ENCODE data around the gene IL1RN. TPM values are rescaled to one million over a fixed set of nuclear protein-coding genes. Genes with fewer than 3 reads are reported as not detected.

IL1RN gene
- total RNA-seq, 1 donor from 2014 or later, result 0.89 TPM

DNA sequence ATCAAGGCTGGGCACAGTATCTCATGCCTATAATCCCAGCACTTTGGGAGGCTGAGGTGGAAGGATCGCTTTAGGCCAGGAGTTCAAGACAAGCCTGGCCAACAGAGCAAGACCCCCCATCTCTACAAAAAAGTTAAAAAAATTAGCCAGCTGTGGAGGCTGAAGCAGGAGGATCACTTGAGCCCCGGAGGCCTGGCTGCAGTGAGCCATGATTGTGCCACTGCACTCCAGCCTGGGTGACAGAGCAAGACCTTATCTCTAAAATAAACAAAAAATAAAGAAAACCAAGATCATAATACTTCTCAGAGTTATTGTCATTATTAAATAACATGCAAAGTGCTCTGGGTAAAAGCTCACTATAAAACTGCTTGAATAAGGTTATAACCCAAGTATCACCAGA lies 14.9 kb downstream of the IL1RN start:
- ATAC-seq (no peak), DNase-seq (ENCODE audit: missing footprints) (no peak)
- intact Hi-C loops (cut with DNase I), result no loop called here

DNA sequence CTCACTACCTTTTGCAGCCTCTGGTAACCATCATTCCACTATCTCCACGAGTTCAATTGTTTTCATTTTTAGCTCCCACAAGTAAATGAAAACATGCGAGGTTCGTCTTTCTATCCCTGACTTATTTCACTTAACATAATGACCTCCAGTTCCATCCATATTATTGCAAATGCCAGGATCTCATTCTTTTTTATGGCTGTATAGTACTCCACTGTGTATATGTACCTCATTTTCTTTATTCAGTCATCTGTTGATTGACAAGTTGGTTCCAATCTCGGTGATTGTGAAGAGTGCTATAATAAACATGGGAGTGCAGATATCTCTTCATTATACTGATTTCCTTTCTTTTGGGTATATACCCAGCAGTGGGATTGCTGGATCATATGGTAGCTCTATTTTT lies 16.9 kb downstream of the IL1RN start:
- no peak for DNase-seq (ENCODE audit: missing footprints)
- intact Hi-C loops (cut with DNase I), result no loop called here
- no peak for ATAC-seq

DNA sequence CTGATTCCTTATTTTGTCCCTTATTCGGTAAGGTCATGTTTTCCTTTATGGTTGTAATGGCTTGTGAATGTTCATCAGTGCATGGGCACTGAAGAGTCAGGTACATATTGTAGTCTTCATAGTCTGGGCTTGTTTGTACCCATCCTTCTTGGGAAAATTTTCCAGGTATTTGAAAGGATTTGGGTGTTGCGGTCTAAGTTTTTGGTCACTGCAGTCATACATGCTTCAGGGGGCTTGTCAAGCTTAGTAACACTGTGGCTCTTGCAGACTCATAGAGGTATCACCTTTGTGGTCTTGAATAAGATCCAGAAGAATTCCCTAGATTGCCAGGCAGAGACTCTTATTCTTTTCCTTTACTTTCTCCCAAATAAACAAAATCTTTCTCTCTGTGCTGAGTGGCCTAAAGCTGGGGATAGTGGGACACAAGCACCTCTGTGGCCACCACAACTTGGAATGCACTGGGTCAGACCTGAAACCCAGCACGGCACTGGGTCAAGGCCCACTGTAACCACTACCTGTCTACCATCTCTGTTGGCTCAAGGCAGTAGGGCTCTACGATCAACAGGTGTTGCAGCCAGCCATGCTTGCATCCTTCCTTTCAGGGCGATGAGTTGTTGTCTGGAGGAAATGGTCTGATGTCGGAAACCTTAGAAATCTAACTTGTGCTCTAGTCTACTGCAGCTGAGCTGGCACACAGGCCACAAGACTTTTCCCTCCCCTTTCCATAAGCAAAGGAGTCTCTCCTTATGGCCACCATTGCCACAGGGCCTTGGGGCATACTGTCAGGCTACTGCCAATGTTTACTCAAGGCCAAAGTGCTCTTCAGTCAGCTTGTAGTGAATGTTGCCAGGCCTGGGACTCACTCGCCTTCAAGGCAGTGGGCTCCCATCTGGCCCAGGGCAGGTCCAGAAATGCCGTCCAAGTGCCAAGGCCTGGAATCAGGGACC lies 21.5 kb downstream of the IL1RN start:
- no peak for DNase-seq (ENCODE audit: missing footprints)
- intact Hi-C loops (cut with DNase I), result no loop called here
- no peak for ATAC-seq

DNA sequence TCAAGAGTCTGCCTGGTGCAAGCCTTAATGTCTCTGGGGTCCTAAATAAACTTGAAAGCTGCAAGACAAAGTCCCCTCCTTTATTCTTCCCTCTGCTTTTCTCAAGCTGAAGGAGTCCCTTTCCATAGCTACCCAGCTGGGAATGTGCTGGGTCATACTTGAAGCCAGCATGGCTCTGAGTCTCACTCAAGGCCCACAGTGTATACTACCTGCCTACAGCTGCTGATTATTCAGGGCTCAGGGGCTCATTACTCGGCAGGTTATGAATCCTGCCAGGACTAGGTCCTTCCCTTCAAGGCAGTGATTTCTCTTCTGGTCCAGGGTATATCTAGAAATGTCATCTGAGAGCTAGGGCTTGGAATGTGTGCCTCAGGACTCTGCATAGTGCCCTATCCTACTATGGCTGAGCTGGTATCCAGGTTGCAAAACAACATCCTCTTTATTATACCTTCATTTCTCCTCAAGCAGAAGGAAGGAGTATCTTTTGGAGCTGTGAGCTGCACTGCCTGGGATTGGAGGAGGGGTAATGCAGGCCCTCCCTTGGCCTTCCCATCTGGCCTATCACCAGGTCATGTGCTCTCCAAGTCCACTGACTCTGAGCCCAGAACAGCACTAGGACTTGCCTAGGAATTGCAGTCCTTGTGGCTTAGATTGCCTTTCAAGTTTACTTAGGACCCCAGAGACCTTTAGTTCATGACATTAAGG lies 22.3 kb downstream of the IL1RN start:
- DNase-seq (ENCODE audit: missing footprints) (no peak), ATAC-seq (no peak)
- intact Hi-C loops (cut with DNase I), result no loop called here

DNA sequence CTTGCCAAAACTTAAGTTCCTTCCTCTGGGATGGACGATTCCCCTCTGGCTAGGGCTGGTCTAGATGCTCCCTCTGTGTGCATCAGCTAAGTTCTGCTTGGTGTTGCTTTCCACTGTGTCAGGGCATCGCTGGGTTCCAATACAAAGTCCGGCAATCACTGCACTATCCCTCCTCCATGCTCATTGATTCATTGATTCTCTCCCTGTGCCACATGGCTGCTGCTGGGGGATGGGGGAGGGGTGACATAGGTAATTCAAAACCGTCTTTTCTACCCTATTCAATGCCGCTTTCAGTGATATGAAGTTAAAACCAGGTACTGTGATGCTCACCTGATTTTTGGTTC lies 22.8 kb downstream of the IL1RN start:
- ATAC-seq, result no peak
- DNase-seq (ENCODE audit: missing footprints), result no peak
- intact Hi-C loops (cut with DNase I), result no loop called here

DNA sequence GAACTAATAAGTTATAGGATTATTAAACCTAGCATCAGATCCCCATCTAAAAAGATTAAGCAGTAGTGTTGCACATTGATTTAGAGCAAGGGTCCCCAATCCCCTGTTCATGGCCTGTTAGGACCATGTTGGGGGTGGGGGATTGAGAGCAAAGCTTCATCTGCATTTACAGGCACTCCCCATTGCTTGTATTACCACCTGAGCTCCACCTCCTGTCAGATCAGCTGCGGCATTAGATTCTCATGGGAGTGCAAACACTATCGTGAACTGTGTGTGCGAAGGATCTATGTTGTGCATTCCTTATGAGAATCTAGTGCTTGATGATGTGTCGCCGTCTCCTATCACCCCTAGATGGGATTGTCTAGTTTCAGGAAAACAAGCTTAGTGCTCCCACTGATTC lies 27.9 kb downstream of the IL1RN start:
- no peak for DNase-seq (ENCODE audit: missing footprints)

DNA sequence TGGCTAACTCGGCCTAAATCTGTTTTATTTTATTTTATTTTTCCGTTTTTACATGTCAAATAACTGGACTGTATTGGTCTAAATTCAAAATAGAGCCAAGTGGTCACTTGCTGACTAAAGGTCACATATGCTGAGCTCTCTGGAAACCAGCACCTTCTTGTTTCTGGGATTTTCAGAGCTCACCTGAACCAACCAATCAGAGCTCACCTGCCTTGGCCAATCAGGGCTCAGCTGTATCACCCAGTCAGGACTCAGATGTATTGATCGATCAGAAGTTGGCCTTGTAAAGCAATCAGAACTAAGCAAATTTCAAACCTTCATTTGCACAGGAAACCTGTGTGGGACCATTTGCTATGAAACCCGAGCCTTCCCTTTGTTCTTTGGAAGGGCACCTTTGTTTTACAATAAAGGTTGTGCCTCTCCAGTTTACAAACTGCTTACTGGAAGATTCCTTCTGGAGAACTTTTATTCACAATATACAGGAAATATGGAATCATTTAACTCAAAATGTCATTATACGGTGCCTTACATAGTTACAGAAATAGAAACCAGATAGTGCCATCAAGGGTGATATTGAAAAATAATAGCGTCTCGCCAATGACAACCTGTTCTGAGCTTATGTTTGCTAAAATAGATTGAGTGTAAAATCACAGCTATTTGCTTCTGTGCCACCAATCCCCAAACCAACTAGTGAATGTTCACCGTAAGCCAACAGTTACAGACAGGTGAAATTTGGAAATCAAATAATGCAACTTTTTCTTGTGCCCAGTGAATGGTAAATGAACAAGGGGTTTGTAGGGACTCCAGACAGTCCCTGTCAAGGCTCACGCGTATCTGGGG lies 29.1 kb downstream of the IL1RN start:
- DNase-seq (ENCODE audit: missing footprints), result no peak
- ATAC-seq, result no peak
- intact Hi-C loops (cut with DNase I), result no loop called here

More for the DNA sequence above, 27.9 kb downstream of the IL1RN start:
- ATAC-seq, result no peak
- intact Hi-C loops (cut with DNase I), result no loop called here

DNA sequence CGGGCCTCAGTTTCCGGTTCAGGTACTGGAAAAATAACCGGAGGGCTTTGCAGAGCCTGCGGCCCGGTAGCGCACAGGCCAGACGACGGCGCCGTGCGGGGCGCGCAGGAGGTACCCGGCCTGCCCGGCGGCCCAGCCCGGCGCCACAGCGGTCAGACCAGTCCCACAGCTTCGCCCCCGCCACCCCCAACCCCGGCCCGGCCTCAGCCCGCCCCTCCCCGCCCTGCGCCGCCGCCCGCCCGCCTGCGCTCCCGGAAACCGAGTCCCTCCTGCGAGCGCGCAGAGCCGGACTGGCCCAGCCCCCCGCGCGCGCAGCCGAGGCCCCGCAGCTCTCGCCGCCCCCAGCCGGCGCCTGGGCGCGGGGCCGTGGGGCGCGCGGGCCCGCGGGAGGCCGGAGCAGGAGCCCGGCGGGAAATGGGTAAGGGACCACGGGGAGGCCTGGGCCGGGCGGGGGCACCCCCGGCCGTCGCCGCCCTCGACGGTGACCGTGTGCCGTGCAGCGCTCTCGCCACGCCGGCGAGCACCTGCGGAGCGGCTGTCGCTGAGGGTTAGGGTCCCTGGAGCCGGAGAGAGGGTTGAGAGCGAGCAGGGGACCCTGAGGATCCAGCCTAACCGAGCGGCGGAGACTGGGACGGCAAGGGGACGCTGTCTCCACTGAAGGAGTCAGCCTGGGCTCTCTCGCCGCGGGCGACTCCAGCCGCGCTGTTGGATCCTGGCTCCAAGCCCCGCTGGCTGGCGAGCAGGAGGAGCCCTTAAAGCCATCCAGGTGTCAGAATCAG lies 29.9 kb downstream of the IL1RN start:
- peak; percentile 61 for DNase-seq (ENCODE audit: missing footprints)
- intact Hi-C loops (cut with DNase I), result no loop called here
- peak; percentile 52 for ATAC-seq

DNA sequence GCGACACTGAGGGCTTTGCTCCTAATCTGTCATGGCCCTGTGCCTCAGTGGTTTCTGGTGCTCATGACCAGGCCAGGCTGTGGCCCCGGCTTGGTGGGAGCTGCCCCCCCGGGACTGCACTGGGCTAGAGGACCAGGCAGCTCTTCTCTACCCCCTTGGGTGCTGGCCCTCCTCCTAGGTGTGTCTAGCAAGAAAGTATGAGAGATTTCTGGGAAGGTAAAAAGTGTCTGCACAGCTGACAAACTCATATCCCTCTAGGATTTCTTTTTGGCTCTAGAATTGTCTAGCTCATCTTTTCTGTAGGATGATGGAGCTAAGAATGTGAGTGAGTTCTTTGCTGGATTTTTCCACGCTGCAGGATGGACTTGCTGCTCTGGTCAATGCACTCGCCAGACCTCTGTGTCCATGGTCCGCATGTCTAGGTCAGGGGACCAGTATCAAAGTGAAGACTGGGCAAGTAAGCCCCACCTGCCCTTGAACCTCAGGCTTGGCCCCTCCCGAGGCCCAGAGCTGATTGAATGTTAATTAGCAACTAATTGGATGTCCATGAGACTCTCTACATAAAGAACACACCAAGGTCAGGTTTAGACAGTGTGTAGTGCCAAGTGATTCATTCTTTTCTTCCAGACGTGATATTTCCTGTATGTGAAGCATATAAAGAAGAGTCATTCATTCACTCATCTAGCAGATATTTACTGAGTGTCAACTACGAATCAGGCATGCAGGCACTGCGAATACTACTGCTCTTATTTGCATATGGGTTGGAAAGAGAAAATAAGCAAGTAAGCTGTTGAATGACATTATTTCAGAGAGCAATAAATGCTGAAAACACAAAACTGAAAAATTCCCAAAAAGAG lies 30.7 kb downstream of the IL1RN start:
- no peak for ATAC-seq
- DNase-seq (ENCODE audit: missing footprints), result no peak
- intact Hi-C loops (cut with DNase I), result no loop called here

DNA sequence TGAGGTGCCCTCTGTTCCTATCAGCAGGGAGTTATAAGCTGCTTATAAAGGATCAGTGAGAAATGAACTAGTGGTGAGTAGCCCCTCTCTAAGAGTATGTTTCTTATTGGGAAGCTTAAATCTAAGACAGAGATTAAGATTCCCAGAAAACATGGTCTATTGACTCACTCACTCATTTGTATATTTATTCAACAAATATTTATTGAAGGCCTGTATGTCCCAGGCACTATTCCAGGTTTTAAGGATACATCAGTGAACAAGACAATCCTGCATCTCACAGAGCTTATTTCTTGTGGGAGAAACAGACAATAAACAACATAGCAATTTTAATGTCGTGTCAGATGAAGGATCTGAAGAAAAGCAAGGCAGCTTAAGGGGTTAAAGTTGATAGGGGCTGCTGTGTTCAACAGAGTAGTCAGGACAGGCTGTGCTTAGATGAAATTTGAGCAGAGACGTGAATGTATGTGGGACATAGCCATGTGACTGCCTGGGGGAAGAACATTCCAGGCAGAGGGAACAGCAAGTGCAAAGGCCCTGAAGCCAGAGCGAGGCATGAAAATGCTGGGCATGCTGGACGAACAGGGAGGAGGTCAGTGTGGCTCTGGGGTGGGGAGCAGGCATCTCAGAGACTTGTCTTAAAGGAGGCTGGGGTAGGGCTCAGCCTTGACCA lies 31.6 kb downstream of the IL1RN start:
- no peak for DNase-seq (ENCODE audit: missing footprints)
- intact Hi-C loops (cut with DNase I), result no loop called here
- no peak for ATAC-seq

DNA sequence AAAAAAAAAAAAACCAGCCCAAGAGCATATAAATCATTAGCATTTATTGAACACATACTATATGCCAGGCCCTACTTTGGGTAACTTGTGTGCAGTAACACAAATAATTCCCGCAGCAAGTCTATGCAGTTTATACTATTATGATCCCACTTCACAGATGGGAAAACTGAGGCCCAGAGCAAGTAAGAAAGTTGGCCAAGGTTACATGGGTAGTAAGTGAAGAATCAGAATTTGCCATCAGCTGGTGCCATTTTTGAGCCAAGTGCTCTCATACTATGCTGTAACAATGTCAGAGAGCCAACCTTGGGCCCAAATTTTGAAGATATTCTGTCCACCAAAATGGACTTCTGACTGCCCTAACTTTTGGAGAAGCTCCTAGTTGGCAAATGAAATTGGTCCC lies 32.9 kb downstream of the IL1RN start:
- DNase-seq (ENCODE audit: missing footprints) (no peak), ATAC-seq (no peak)
- intact Hi-C loops (cut with DNase I), result no loop called here

DNA sequence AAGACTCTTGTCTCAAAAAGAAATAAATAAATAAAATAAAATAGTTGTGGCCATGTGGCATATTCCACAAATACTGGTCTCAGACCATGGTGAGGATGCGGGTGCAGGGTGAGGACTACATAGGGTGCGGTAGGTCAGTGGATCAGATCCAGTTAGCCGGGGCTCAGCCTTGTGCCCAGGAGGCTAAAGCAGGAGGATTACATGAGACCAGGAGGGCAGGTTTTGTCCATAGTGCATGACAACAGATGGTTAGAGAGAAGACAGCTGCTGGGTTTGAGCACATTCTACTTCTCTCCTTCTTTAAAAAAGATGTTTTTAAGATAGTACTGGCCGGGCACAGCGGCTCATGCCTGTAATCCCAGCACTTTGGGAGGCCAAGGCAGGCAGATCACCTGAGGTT lies 33.6 kb downstream of the IL1RN start:
- intact Hi-C loops (cut with DNase I), result no loop called here
- DNase-seq (ENCODE audit: missing footprints), result no peak
- no peak for ATAC-seq

DNA sequence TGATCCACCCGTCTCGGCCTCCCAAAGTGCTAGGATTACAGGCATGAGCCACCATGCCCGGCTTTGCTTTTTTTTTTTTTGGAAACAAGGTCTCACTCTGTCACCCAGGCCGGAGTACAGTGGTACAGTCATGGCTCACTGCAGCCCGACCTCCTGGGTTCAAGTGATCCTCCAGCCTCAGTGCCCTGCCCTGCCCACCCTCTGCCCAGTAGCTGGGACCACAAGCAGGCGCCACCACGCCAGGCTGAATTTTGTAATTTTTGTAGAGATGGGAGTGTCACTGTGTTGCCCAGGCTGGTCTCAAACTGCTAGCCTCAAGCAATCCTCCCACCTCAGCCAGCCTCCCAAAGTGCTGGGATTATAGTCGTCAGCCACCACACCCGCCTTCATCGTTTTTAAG lies 34.8 kb downstream of the IL1RN start:
- ATAC-seq (no peak), DNase-seq (ENCODE audit: missing footprints) (no peak)
- intact Hi-C loops (cut with DNase I), result no loop called here

DNA sequence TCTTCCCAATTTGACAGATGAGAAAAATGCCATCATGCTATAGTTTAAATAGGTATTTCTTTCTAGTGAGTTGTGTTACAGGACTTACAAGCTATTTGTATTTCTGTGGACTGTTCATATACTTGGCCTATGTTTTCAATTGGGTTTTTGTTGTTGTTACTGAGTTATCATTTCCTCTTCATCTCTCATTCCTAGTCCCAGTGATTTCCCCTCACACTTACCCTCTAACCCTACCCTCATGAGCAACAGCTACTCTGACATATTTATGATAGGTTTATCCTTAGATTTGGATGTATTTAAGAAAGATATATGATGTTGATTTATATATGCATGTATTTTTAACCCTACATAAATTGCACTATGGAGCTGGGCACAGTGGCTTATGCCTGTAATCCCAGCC lies 35.5 kb downstream of the IL1RN start:
- ATAC-seq (no peak), DNase-seq (ENCODE audit: missing footprints) (no peak)
- intact Hi-C loops (cut with DNase I), result no loop called here

DNA sequence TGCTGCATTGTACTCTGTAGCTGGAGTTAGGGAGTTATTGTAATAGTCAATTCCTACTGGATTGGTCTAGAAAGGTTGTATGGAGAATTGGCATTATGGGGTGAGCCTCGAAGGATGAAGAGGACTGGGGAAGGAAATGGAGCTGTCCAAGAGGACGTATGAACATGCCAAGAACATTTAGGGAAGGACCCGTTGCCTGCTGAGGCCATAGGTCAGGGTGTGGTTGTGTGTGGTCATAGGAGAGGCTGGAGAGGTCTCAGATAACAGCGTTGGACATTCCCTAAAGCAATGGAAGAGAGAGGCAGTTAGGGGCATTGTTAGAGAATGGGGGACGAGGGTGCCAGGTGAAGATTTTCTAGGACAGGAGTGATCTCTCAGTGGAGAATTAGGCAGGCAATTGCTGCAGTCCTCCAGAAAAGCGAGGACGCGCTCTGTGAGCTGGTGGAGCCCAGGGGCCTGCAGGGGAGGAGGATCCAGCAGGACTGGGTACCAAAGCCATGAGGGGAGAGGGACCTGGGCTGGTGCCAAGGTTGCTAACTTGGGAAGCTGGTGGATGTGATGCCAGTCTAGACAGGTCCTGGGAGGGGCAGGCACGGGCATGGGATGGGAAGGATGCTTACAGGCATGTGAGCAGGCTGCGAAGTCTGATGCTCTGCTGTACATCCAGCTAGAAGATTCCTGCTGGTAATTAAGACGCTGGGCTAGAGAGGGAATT lies 37.0 kb downstream of the IL1RN start:
- intact Hi-C loops (cut with DNase I), result no loop called here
- ATAC-seq (no peak), DNase-seq (ENCODE audit: missing footprints) (no peak)

DNA sequence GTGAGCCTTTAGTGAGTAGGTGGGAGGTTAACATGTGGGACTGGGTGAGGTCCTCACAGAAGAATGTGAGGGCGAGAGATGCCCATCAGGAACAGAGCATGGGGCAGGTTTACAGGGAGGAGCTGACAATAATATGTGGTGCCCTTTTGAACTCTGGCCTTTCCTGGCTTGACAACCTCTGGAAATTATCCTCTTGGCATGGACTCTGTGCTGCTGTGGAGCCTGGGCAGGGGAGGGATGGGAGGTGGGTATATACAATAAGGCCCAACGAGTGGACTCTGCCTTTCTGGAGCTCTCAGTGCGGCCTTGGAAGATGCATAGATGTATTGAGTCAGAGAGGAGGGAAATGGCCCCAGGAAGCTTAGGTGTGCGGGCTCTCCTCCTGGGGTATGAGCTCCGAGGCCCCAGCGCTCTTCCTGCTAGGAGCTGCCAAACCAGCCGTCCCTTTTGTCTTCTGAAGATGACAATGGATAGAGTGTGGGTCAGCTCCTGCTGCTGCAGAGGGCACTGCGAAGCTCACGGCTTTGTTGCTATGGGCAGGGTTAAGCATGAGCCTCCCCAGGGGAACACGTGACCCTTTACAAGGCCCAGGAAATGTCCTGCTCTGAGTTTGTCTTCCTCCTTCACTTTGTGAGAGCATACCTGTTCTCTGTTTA lies 37.7 kb downstream of the IL1RN start:
- no peak for DNase-seq (ENCODE audit: missing footprints)
- intact Hi-C loops (cut with DNase I), result no loop called here
- ATAC-seq, result no peak

Measured in Right ventricle myocardium inferior (tissue), 1 donor.